SHP77 (cell line): Measurements from ENCODE around the gene ODAD2.
A peak's percentile ranks its signal among the peaks of the same experiment; 100 is the strongest.
"Not testable (repeated sequence)": the region's sequence is repeated elsewhere in the genome, so short reads cannot be mapped to it uniquely, and the experiment has no call there.

Source experiments
- DNase-seq, 2 experiments: peaks; one replicate each; lab custom pipeline; 2025; lab: John Stamatoyannopoulos, UW

Gene ODAD2

GRCh38 chr10:27959093-27959715 lies 39.7 kb downstream of the ODAD2 start:
- DNase-seq: no peak

GRCh38 chr10:27958383-27958782 lies 40.5 kb downstream of the ODAD2 start:
- DNase-seq: not testable (repeated sequence)

- no peak for DNase-seq
Measured at GRCh38 chr10:27950242-27950564, 48.7 kb downstream of the ODAD2 start.

- no peak for DNase-seq
Measured at GRCh38 chr10:27949528-27950241, 49.2 kb downstream of the ODAD2 start.

- DNase-seq: no peak
Measured at GRCh38 chr10:27948186-27948585, 50.7 kb downstream of the ODAD2 start.

GRCh38 chr10:27947540-27947939 lies 51.3 kb downstream of the ODAD2 start:
- no peak for DNase-seq

- DNase-seq: no peak
Measured at GRCh38 chr10:27944005-27944404, 54.9 kb downstream of the ODAD2 start.

GRCh38 chr10:27914888-27915287 lies 84.0 kb downstream of the ODAD2 start:
- DNase-seq: no peak

- no peak for DNase-seq
Measured at GRCh38 chr10:27912231-27912630, 86.6 kb downstream of the ODAD2 start.

GRCh38 chr10:27911539-27911938 lies 87.3 kb downstream of the ODAD2 start:
- DNase-seq: no peak

GRCh38 chr10:27911011-27911410 lies 87.9 kb downstream of the ODAD2 start:
- DNase-seq: no peak

GRCh38 chr10:27908231-27908630 lies 90.6 kb downstream of the ODAD2 start:
- no peak for DNase-seq

- peak; percentile 13 to 24 for DNase-seq
Measured at GRCh38 chr10:27899485-27899884, 99.4 kb downstream of the ODAD2 start.

GRCh38 chr10:27899058-27899457 lies 99.8 kb downstream of the ODAD2 start:
- no peak for DNase-seq

GRCh38 chr10:27893358-27893954 lies 105.4 kb downstream of the ODAD2 start:
- DNase-seq: no peak

GRCh38 chr10:27890971-27891370 lies 107.9 kb downstream of the ODAD2 start:
- DNase-seq: peak in 1 of 2 experiments; percentile 25

GRCh38 chr10:27889518-27889917 lies 109.4 kb downstream of the ODAD2 start:
- DNase-seq: no peak

GRCh38 chr10:27884185-27884641 lies 114.7 kb downstream of the ODAD2 start:
- DNase-seq: no peak

GRCh38 chr10:27878281-27878680 lies 120.6 kb downstream of the ODAD2 start:
- no peak for DNase-seq

- no peak for DNase-seq
Measured at GRCh38 chr10:27865221-27865635, 133.7 kb downstream of the ODAD2 start.

- DNase-seq: no peak
Measured at GRCh38 chr10:27861781-27862180, 137.1 kb downstream of the ODAD2 start.

- DNase-seq: peak; percentile 29 to 39
Measured at GRCh38 chr10:27857616-27858015, 141.3 kb downstream of the ODAD2 start.

- no peak for DNase-seq
Measured at GRCh38 chr10:27844223-27844622, 154.7 kb downstream of the ODAD2 start.
